ENCODE results near the gene AAGAB. TPM values are rescaled to one million over a fixed set of nuclear protein-coding genes. Genes with fewer than 3 reads are reported as not detected.

AAGAB gene
- total and polyA plus RNA-seq, 2 donors (not counting 1 experiment from before 2014, with no cell fraction given), result 55.8 to 62.5 TPM

GRCh38 chr15:67174864-67175573 lies 79.4 kb downstream of the AAGAB start:
- DNase-seq (ENCODE audit: low read depth in 2 of 2), result peak in 1 of 2 donors; percentile 61
- Histone ChIP-seq H3K4me2 (ENCODE audit: extremely low read depth, insufficient read depth, low read length) (no peak overlapping the region), H3K4me3 (replicated peaks in 1 of 4; ENCODE audit: control extremely low read depth in 1 of 4, insufficient read depth in 1 of 4, low read depth in 3 of 4, low read length in 4 of 4) (no peak overlapping the region), H3K36me3 (ENCODE audit: control insufficient read depth, insufficient read depth, low read length) (peaks cover 54% of the 10 kb centered on the region), H3K9me3 (ENCODE audit: control insufficient read depth, insufficient read depth, low read depth, low read length) (no peaks in the 10 kb centered on the region), H3K79me2 (ENCODE audit: control insufficient read depth, insufficient read depth, low read length) (peaks cover 69% of the 10 kb centered on the region), H2AFZ (ENCODE audit: low read length) (no peak overlapping the region), H3K27ac (ENCODE audit: insufficient read depth, low read length) (peak overlapping the region; percentile 84), H3K9ac (ENCODE audit: insufficient read depth, low read length) (no peak overlapping the region), H3K4me1 (ENCODE audit: control insufficient read depth, extremely low read depth, insufficient read depth, low read length) (peaks cover 82% of the 10 kb centered on the region), H4K20me1 (ENCODE audit: control insufficient read depth, extremely low read depth, insufficient read depth, low read length) (no peaks in the 10 kb centered on the region), H3K27me3 (ENCODE audit: control insufficient read depth, insufficient read depth, low read length) (no peaks in the 10 kb centered on the region)
- TF ChIP-seq EZH2 (IDR thresholded peaks at IDR 0.05; ENCODE audit: low read length, missing control alignments), result no peak
- no peak for TF ChIP-seq CTCF (conservative IDR thresholded peaks at IDR 0.05 in 1 of 2, IDR thresholded peaks at IDR 0.05 in 1 of 2; ENCODE audit: low read depth in 1 of 2, low read length in 2 of 2)

- Histone ChIP-seq H3K4me3 (replicated peaks in 1 of 4; ENCODE audit: control extremely low read depth in 1 of 4, insufficient read depth in 1 of 4, low read depth in 3 of 4, low read length in 4 of 4) (no peak overlapping the region), H3K27ac (ENCODE audit: insufficient read depth, low read length) (peak overlapping the region; percentile 84), H2AFZ (ENCODE audit: low read length) (no peak overlapping the region), H3K4me1 (ENCODE audit: control insufficient read depth, extremely low read depth, insufficient read depth, low read length) (peaks cover 80% of the 10 kb centered on the region), H3K9me3 (ENCODE audit: control insufficient read depth, insufficient read depth, low read depth, low read length) (no peaks in the 10 kb centered on the region), H3K79me2 (ENCODE audit: control insufficient read depth, insufficient read depth, low read length) (peaks cover 69% of the 10 kb centered on the region), H3K27me3 (ENCODE audit: control insufficient read depth, insufficient read depth, low read length) (no peaks in the 10 kb centered on the region), H3K9ac (ENCODE audit: insufficient read depth, low read length) (peak overlapping the region; percentile 8), H4K20me1 (ENCODE audit: control insufficient read depth, extremely low read depth, insufficient read depth, low read length) (no peaks in the 10 kb centered on the region), H3K36me3 (ENCODE audit: control insufficient read depth, insufficient read depth, low read length) (peaks cover 53% of the 10 kb centered on the region), H3K4me2 (ENCODE audit: extremely low read depth, insufficient read depth, low read length) (no peak overlapping the region)
- no peak for DNase-seq (ENCODE audit: low read depth in 2 of 2)
- TF ChIP-seq CTCF (conservative IDR thresholded peaks at IDR 0.05 in 1 of 2, IDR thresholded peaks at IDR 0.05 in 1 of 2; ENCODE audit: low read depth in 1 of 2, low read length in 2 of 2) (no peak), EZH2 (IDR thresholded peaks at IDR 0.05; ENCODE audit: low read length, missing control alignments) (no peak)
These were observed 80.0 kb downstream of the AAGAB start for GRCh38 chr15:67174446-67174845.

DNA sequence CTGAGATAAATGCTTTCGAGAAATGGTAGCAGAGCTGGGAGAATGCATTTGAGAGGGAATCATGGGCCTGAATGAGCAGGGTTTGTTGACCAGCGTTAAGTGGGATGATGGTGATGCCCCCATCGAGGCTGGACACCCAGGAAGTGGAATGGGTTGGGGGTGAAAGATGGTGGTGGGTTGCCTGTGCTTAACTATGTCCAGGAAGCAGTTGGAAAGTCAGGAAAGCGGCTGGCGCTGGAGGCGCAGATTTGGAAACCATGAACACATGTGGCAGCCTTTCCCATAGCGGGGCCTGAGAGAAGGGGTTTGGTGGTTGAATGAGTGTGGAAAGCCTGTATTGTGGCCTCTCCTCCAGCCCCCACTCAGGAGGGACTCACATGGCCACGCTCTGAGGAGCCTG lies 80.7 kb downstream of the AAGAB start:
- H3K27me3 ChIP-seq (ENCODE audit: control insufficient read depth, insufficient read depth, low read length), result no peaks in the 10 kb centered on the region
- H3K36me3 ChIP-seq (ENCODE audit: control insufficient read depth, insufficient read depth, low read length), result peaks cover 53% of the 10 kb centered on the region
- H3K79me2 ChIP-seq (ENCODE audit: control insufficient read depth, insufficient read depth, low read length), result peaks cover 71% of the 10 kb centered on the region
- no peaks in the 10 kb centered on the region for H4K20me1 ChIP-seq (ENCODE audit: control insufficient read depth, extremely low read depth, insufficient read depth, low read length)
- H2AFZ ChIP-seq (ENCODE audit: low read length), result no peak overlapping the region
- H3K9me3 ChIP-seq (ENCODE audit: control insufficient read depth, insufficient read depth, low read depth, low read length), result no peaks in the 10 kb centered on the region
- H3K4me2 ChIP-seq (ENCODE audit: extremely low read depth, insufficient read depth, low read length), result no peak overlapping the region
- no peak for DNase-seq (ENCODE audit: low read depth in 2 of 2)
- no peak overlapping the region for H3K9ac ChIP-seq (ENCODE audit: insufficient read depth, low read length)
- peaks cover 80% of the 10 kb centered on the region for H3K4me1 ChIP-seq (ENCODE audit: control insufficient read depth, extremely low read depth, insufficient read depth, low read length)
- H3K27ac ChIP-seq (ENCODE audit: insufficient read depth, low read length), result peak overlapping the region; percentile 84
- TF ChIP-seq CTCF (conservative IDR thresholded peaks at IDR 0.05 in 1 of 2, IDR thresholded peaks at IDR 0.05 in 1 of 2; ENCODE audit: low read depth in 1 of 2, low read length in 2 of 2) (no peak), EZH2 (IDR thresholded peaks at IDR 0.05; ENCODE audit: low read length, missing control alignments) (no peak)
- H3K4me3 ChIP-seq (replicated peaks in 1 of 4; ENCODE audit: control extremely low read depth in 1 of 4, insufficient read depth in 1 of 4, low read depth in 3 of 4, low read length in 4 of 4), result no peak overlapping the region

Measured in fibroblast of lung (primary cell).